Activated naive CD4-positive, alpha-beta T cell treated with anti-CD3 and anti-CD28 coated beads for 36 hours (primary cell): ENCODE data around the gene MCOLN3. TPM values are rescaled to one million over a fixed set of nuclear protein-coding genes. Genes with fewer than 3 reads are reported as not detected.

Source experiments
- CTCF ChIA-PET: fragments of 350-600 bp; sonication (Branson Sonifier 250); formaldehyde crosslinking; loops from one replicate; lab custom pipeline; 2021; ENCODE audit warnings: antibody characterized with exemption; lab: Charles Lee
- DNase-seq: peaks from one replicate; pipeline ENCODE4 v3.0.0-alpha.2; 2020
- H3K27ac Mint-ChIP-seq: one replicate; pipeline ENCODE4 v1.8.0; 2021; ENCODE audit warnings: mild to moderate bottlenecking, mixed read lengths
- H3K27me3 Mint-ChIP-seq: one replicate; pipeline ENCODE4 v1.8.0; 2021; ENCODE audit warnings: low read depth, mixed read lengths
- H3K36me3 Mint-ChIP-seq: one replicate; pipeline ENCODE4 v1.8.0; 2021; ENCODE audit warnings: low read depth, mixed read lengths
- H3K4me1 Mint-ChIP-seq: one replicate; pipeline ENCODE4 v1.8.0; 2021; ENCODE audit warnings: low read depth, mixed read lengths
- H3K4me3 Mint-ChIP-seq: one replicate; pipeline ENCODE4 v1.8.0; 2021; ENCODE audit warnings: mild to moderate bottlenecking, moderate library complexity, mixed read lengths
- H3K9me3 Mint-ChIP-seq: one replicate; pipeline ENCODE4 v1.8.0; 2021; ENCODE audit warnings: mixed read lengths
- intact Hi-C: fragments of 100-400 bp; cut with micrococcal nuclease; formaldehyde crosslinking; loops from one replicate; pipeline ENCODE4 v1.15.1; 2023
- total RNA-seq, 2 experiments: library from RNA; stranded (reverse); gene quantifications; one replicate each; pipeline ENCODE4 v1.2.3, GENCODE V29; 2021

MCOLN3 gene, protein sequence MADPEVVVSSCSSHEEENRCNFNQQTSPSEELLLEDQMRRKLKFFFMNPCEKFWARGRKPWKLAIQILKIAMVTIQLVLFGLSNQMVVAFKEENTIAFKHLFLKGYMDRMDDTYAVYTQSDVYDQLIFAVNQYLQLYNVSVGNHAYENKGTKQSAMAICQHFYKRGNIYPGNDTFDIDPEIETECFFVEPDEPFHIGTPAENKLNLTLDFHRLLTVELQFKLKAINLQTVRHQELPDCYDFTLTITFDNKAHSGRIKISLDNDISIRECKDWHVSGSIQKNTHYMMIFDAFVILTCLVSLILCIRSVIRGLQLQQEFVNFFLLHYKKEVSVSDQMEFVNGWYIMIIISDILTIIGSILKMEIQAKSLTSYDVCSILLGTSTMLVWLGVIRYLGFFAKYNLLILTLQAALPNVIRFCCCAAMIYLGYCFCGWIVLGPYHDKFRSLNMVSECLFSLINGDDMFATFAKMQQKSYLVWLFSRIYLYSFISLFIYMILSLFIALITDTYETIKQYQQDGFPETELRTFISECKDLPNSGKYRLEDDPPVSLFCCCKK
- total RNA-seq, result under 1 TPM; 0.19 to 0.30 TPM

- peak; percentile 52 for DNase-seq
- H3K36me3 Mint-ChIP-seq, result no peaks in the 10 kb centered on the region
- peaks cover 33% of the 10 kb centered on the region for H3K27me3 Mint-ChIP-seq
- CTCF ChIA-PET, result interaction anchor here (1.0 to 1.9 kb wide), 2 partner anchors 21 to 104 kb away, joined by 3 to 8 read pairs; no protein-coding TSS in a partner anchor
- H3K9me3 Mint-ChIP-seq, result no peaks in the 10 kb centered on the region
- peak within 1 kb of the TSS; percentile 68 for H3K4me3 Mint-ChIP-seq
- H3K27ac Mint-ChIP-seq, result no peak within 1 kb of the TSS
- H3K4me1 Mint-ChIP-seq, result peaks cover 18% of the 10 kb centered on the region
- intact Hi-C loops, result loop anchor here (1.0 to 5.0 kb wide), 5 partner anchors 14 to 153 kb away; partner anchors contain the start of gene SYDE2
Measured at GRCh38 chr1:85048296-85049064, at the start of gene MCOLN3. TSS of gene MCOLN3 (minus strand) at chr1:85048500. CDS start at chr1:85045360, 3,140 bp downstream.

- CTCF ChIA-PET, result no interaction called here
- Mint-ChIP-seq H3K4me3 (no peak overlapping the region), H3K27me3 (peaks cover 2% of the 10 kb centered on the region), H3K36me3 (no peaks in the 10 kb centered on the region), H3K27ac (no peak overlapping the region), H3K9me3 (no peaks in the 10 kb centered on the region), H3K4me1 (peaks cover 8% of the 10 kb centered on the region)
- intact Hi-C loops, result loop anchor here (5.0 kb wide), 1 partner anchor 46 kb away; the partner anchor contains the start of gene MCOLN3
- DNase-seq, result no peak
Measured at GRCh38 chr1:85093644-85094043, 45.3 kb upstream of the MCOLN3 start.

- Mint-ChIP-seq H3K4me3 (peak overlapping the region; percentile 66), H3K9me3 (no peaks in the 10 kb centered on the region), H3K27me3 (peaks cover 2% of the 10 kb centered on the region), H3K27ac (no peak overlapping the region), H3K4me1 (peaks cover 8% of the 10 kb centered on the region), H3K36me3 (no peaks in the 10 kb centered on the region)
- peak; percentile 43 for DNase-seq
- CTCF ChIA-PET, result no interaction called here
- intact Hi-C loops, result loop anchor here (2.0 to 5.0 kb wide), 2 partner anchors 29 to 44 kb away; partner anchors contain the start of gene MCOLN3
Measured at GRCh38 chr1:85091671-85092280, 43.5 kb upstream of the MCOLN3 start.

DNA sequence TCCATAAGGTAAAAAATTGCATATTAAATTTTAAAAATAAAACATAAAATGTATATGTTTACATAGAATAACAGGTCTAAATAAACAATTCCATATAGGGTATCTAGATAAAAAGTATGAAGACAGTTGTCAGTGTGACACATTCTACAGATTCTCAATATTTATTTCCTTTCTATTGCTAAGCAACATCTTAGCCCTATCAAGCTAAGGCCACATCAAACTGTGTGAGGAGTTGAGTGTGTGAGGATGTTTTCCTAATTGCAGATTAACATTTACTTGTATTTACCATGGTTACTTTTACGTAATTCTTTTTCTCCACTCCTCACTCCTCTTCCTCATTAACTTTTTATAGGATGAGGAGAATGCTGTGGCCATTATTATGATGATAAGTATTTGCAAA is 41.9 kb upstream of the MCOLN3 start:
- Mint-ChIP-seq H3K27me3 (peaks cover 2% of the 10 kb centered on the region), H3K4me3 (no peak overlapping the region), H3K9me3 (no peaks in the 10 kb centered on the region), H3K27ac (no peak overlapping the region), H3K4me1 (peaks cover 8% of the 10 kb centered on the region), H3K36me3 (no peaks in the 10 kb centered on the region)
- no peak for DNase-seq
- intact Hi-C loops, result loop anchor here (1.0 to 5.0 kb wide), 3 partner anchors 27 to 145 kb away; partner anchors contain the start of gene MCOLN3
- CTCF ChIA-PET, result interaction anchor here (0.7 kb wide), 1 partner anchor 145 kb away, joined by 3 read pairs; no protein-coding TSS in a partner anchor

- no peak overlapping the region for H3K4me3 Mint-ChIP-seq
- H3K36me3 Mint-ChIP-seq, result no peaks in the 10 kb centered on the region
- CTCF ChIA-PET, result interaction anchor here (0.9 kb wide), 1 partner anchor 171 kb away, joined by 3 read pairs; the partner anchor contains the start of gene C1orf52
- H3K9me3 Mint-ChIP-seq, result no peaks in the 10 kb centered on the region
- peaks cover 8% of the 10 kb centered on the region for H3K4me1 Mint-ChIP-seq
- no peak overlapping the region for H3K27ac Mint-ChIP-seq
- intact Hi-C loops, result no loop called here
- no peak for DNase-seq
- peaks cover 2% of the 10 kb centered on the region for H3K27me3 Mint-ChIP-seq
Measured at GRCh38 chr1:85089203-85089602, 40.9 kb upstream of the MCOLN3 start.

- H3K27me3 Mint-ChIP-seq, result peaks cover 2% of the 10 kb centered on the region
- CTCF ChIA-PET, result interaction anchor here (0.9 kb wide), 1 partner anchor 171 kb away, joined by 3 read pairs; the partner anchor contains the start of gene C1orf52
- DNase-seq, result no peak
- intact Hi-C loops, result no loop called here
- H3K36me3 Mint-ChIP-seq, result no peaks in the 10 kb centered on the region
- H3K9me3 Mint-ChIP-seq, result no peaks in the 10 kb centered on the region
- H3K27ac Mint-ChIP-seq, result no peak overlapping the region
- H3K4me3 Mint-ChIP-seq, result no peak overlapping the region
- H3K4me1 Mint-ChIP-seq, result peaks cover 8% of the 10 kb centered on the region
Measured at GRCh38 chr1:85088408-85088784, 40.1 kb upstream of the MCOLN3 start.

DNA sequence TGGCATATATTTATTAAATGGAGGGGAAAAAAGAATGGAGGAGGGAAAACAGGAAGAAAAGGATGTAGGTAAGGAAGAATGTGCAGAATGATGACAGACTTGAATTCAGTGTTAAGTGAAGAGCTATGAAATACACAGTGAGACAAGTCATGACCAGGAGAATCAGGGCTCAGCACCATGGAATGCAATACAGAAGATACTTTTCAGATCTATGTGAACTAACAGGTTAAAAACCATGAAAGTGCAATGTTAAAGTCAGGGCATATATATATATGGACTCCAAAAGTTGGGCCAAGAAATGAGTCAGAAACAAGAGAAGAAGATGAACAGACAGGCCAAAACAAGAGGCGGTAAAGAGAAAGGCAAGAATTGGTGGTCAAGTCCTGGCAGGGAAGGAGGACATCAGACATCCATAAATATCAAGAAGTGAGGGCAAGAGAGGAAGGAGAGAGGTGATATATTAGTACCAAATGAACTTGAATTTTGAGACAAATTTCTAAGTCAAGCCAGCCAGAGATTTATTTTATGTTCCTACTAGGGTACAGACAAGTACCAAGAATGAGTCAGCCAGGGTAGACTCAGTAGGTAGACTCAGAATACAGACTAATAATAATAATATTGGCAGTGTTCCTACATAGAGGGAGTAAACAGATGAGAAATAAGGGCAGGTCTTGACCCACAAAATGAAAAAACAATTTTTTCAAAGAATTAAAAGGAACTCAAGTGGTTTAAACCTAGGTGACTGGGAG is 39.5 kb upstream of the MCOLN3 start:
- Mint-ChIP-seq H3K4me1 (peaks cover 8% of the 10 kb centered on the region), H3K27ac (no peak overlapping the region), H3K36me3 (no peaks in the 10 kb centered on the region)

GRCh38 chr1:85085417-85085816 is 37.1 kb upstream of the MCOLN3 start:
- no peak for DNase-seq
- CTCF ChIA-PET, result no interaction called here
- H3K27ac Mint-ChIP-seq, result no peak overlapping the region
- H3K9me3 Mint-ChIP-seq, result no peaks in the 10 kb centered on the region
- no peaks in the 10 kb centered on the region for H3K4me1 Mint-ChIP-seq
- H3K36me3 Mint-ChIP-seq, result no peaks in the 10 kb centered on the region
- intact Hi-C loops, result no loop called here
- peaks cover 8% of the 10 kb centered on the region for H3K27me3 Mint-ChIP-seq
- no peak overlapping the region for H3K4me3 Mint-ChIP-seq

More for the DNA sequence above, 39.5 kb upstream of the MCOLN3 start:
- no peak for DNase-seq
- intact Hi-C loops, result no loop called here
- CTCF ChIA-PET, result no interaction called here
- Mint-ChIP-seq H3K27me3 (peaks cover 3% of the 10 kb centered on the region), H3K4me3 (no peak overlapping the region), H3K9me3 (no peaks in the 10 kb centered on the region)

- Mint-ChIP-seq H3K9me3 (peaks cover 8% of the 10 kb centered on the region), H3K4me3 (no peak overlapping the region), H3K27ac (no peak overlapping the region), H3K4me1 (no peaks in the 10 kb centered on the region), H3K27me3 (peaks cover 9% of the 10 kb centered on the region), H3K36me3 (no peaks in the 10 kb centered on the region)
- intact Hi-C loops, result loop anchor here (1.0 kb wide), 1 partner anchor 134 kb away; no protein-coding TSS in a partner anchor
- DNase-seq, result no peak
- CTCF ChIA-PET, result interaction anchor here (0.8 kb wide), 1 partner anchor 135 kb away, joined by 3 read pairs; no protein-coding TSS in a partner anchor
Measured at GRCh38 chr1:85078903-85079302, 30.6 kb upstream of the MCOLN3 start.

GRCh38 chr1:85074365-85074964 is 26.2 kb upstream of the MCOLN3 start:
- Mint-ChIP-seq H3K36me3 (no peaks in the 10 kb centered on the region), H3K4me3 (no peak overlapping the region), H3K27me3 (peaks cover 1% of the 10 kb centered on the region), H3K27ac (no peak overlapping the region), H3K9me3 (peaks cover 8% of the 10 kb centered on the region), H3K4me1 (no peaks in the 10 kb centered on the region)
- no peak for DNase-seq
- CTCF ChIA-PET, result no interaction called here
- intact Hi-C loops, result no loop called here
